ENCODE results near the gene GLT8D2.
"Not testable (repeated sequence)": the region's sequence is repeated elsewhere in the genome, so short reads cannot be mapped to it uniquely, and the experiment has no call there.

Gene GLT8D2

GRCh38 chr12:104054681-104055346 lies 4.8 kb upstream of the GLT8D2 start:
- no peak for DNase-seq (ENCODE audit: low read depth in 3 of 3, low spot score in 1 of 3)

DNA sequence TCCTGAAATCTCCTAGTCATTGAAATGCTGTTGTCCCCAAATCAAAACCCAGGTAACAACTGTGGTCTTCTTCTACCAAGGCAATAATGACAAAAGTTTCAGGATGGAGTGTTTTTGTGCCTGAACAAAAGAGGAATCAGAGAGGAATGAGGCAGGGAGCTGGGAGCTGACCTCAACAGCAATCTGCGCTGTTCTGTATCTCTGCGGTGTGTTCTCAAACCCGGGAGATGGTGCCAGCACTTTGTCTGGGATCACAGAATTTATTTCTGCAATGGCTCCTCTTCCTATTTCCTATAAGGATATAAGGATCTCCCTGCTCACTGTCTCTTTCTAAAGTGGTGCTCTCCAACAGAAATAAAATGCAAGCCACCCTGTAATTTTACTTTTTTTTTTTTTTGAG lies 449 bp upstream of the GLT8D2 start:
- no peak for DNase-seq (ENCODE audit: low read depth in 3 of 3, low spot score in 1 of 3)

- DNase-seq (ENCODE audit: low read depth in 3 of 3, low spot score in 1 of 3), result no peak
Measured at GRCh38 chr12:104049278-104049902, 597 bp downstream of the GLT8D2 start.

GRCh38 chr12:104048811-104049210 lies 1.2 kb downstream of the GLT8D2 start:
- no peak for DNase-seq (ENCODE audit: low read depth in 3 of 3, low spot score in 1 of 3)

DNA sequence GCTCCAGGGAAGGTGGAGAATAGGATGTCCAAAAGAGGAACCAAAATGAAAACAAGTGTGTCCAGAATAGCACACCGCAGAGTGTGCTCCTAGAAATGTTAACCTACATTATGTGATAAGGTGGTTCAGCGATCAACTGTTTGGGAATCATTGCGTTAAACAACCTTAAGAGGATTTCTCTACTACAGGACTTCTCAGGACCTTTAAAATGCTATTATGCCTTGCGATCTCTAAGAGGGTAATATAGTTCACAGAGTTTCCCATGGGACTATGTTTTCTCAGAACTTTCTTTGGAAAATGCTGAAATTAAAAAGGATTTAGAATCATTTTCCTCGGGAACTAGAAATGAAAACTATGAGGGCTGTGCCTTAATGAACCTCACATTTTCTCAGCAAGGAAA lies 1.8 kb downstream of the GLT8D2 start:
- DNase-seq (ENCODE audit: low read depth in 3 of 3, low spot score in 1 of 3), result no peak

- no peak for DNase-seq (ENCODE audit: low read depth in 3 of 3, low spot score in 1 of 3)
Measured at GRCh38 chr12:104046306-104046705, 3.7 kb downstream of the GLT8D2 start.

DNA sequence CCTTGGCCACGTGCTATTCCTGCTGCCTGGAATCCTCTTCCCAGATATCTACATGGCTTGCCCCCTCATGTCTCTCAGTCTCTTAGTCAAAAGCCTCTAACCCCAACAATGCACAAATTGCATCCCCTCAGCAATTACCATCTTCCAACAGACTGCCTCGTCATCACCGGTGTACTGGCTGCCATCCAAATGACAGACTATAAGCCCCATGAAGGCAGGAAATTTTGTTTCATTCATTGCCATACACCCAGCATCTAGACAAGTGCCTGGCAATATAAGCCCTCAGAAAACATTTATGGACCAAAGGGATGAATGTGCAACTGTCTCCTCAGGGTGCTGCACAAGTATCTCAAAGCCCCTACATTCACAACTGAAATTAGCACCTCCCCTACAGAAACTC lies 5.8 kb downstream of the GLT8D2 start:
- DNase-seq (ENCODE audit: low read depth in 3 of 3, low spot score in 1 of 3), result no peak

GRCh38 chr12:104042580-104042979 lies 7.4 kb downstream of the GLT8D2 start:
- no peak for DNase-seq (ENCODE audit: low read depth in 3 of 3, low spot score in 1 of 3)

DNA sequence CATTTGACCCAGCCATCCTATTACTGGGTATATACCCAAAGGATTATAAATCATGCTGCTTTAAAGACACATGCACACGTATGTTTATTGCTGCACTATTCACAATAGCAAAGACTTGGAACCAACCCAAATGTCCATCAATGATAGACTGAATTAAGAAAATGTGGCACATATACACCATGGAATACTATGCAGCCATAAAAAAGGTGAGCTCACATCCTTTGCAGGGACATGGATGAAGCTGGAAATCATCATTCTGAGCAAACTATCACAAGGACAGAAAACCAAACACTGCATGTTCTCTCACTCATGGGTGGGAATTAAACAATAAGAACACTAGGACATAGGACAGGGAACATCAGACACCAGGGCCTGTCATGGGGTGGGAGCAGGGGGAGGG lies 10.2 kb downstream of the GLT8D2 start:
- not testable (repeated sequence) for DNase-seq (ENCODE audit: low read depth in 3 of 3, low spot score in 1 of 3)

DNA sequence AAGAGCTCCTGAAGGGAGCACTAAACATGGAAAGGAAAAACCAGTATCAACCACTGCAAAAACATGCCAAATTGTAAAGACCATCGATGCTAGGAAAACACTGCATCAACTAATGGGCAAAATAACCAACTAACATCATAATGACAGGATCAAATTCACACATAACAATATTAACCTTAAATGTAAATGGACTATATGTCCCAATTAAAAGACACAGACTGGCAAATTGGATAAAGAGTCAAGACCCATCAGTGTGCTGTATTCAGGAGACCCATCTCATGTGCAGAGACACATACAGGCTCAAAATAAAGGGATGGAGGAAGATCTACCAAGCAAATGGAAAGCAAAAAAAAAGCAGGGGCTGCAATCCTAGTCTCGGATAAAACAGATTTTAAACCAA lies 13.8 kb downstream of the GLT8D2 start:
- DNase-seq (ENCODE audit: low read depth in 3 of 3, low spot score in 1 of 3), result not testable (repeated sequence)

DNA sequence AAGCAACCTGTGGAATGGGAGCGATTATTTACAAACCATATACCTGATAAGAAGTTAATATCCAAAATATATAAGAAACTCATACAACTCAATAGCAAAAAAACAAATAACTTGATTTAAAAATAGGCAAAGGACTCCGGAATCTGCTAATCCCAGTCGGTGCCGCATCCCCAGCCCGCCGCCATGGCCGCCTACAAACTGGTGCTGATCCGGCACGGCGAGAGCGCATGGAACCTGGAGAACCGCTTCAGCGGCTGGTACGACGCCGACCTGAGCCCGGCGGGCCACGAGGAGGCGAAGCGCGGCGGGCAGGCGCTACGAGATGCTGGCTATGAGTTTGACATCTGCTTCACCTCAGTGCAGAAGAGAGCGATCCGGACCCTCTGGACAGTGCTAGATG lies 19.4 kb downstream of the GLT8D2 start:
- DNase-seq (ENCODE audit: low read depth in 3 of 3, low spot score in 1 of 3), result not testable (repeated sequence)

GRCh38 chr12:104026841-104027599 lies 23.0 kb downstream of the GLT8D2 start:
- DNase-seq (ENCODE audit: low read depth in 3 of 3, low spot score in 1 of 3), result no peak

GRCh38 chr12:104025771-104026170 lies 24.2 kb downstream of the GLT8D2 start:
- no peak for DNase-seq (ENCODE audit: low read depth in 3 of 3, low spot score in 1 of 3)

DNA sequence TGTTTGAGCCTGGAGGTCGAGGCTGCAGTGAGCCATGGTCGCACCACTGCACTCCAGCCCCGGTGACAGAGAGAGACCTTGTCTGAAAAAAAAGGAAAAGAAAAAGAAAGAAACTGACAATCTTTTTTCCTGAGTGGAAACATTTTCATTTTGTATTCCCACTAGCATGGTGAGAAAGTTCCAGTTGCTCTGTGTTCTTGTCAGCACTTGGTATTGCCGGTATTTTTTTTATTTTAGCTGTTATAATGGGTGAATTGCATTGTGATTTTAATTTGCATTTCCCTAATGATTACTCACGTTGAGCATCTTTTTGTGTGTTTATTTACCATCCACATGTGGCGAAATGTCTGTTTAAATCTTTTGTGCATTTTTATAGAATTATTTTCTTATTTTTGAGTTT lies 25.6 kb downstream of the GLT8D2 start:
- DNase-seq (ENCODE audit: low read depth in 3 of 3, low spot score in 1 of 3), result no peak

GRCh38 chr12:104023710-104024109 lies 26.3 kb downstream of the GLT8D2 start:
- DNase-seq (ENCODE audit: low read depth in 3 of 3, low spot score in 1 of 3), result no peak

GRCh38 chr12:104022786-104023185 lies 27.2 kb downstream of the GLT8D2 start:
- DNase-seq (ENCODE audit: low read depth in 3 of 3, low spot score in 1 of 3), result no peak

DNA sequence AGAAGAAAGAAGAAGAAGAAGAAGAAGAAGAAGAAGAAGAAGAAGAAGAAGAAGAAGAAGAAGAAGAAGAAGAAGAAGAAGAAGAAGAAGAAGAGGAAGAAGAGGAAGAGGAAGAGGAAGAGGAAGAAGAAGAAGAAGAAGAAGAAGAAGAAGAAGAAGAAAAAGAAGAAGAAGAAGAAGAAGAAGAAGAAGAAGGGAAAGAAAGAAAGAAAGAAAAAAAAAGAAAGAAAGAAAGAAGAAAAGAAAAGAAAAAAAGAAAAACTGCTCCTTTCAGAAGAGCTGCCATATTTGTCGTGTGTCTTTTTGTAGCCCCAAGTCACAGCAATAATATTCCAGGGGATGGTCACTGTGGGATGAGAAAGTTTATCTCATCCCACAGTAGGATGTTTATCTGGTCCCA lies 28.1 kb downstream of the GLT8D2 start:
- DNase-seq (ENCODE audit: low read depth in 3 of 3, low spot score in 1 of 3), result not testable (repeated sequence)

DNA sequence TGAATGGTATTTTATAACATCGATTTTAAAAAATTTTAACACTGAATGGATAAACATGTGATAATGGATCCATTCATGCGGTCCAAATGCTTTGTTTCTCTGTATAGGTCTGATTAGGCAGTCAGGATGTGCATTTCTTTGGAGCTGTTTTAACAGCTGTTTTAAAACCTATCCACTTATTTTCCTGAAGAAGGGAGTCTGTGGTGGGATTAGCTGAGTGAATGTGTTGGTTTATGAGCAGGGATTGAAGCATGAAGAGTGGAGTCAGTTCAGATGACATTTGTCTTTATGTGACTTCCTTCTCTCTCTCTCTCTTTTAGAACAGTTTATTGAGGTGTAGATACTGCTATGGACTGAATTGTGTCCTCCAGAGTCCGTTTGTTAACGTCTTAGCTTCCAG lies 37.7 kb downstream of the GLT8D2 start:
- no peak for DNase-seq (ENCODE audit: low read depth in 3 of 3, low spot score in 1 of 3)

DNA sequence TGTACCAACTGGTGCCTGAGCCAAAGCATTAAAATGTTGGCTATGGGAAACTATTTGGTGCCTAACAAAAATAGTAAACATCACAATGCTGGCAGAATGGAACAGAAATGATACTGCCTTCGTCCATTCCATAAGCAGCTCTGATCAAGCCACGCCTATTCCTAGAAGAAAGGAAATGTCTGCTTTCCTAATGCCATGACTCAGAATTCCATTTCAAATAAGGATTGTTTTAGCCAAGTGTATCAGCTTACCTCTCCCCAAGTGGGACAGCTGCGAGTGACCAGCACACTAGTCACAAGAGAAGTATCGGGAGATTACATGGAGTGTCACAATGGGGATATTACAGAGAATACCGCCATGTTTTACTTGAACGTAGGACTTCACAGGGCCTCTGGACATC lies 38.7 kb downstream of the GLT8D2 start:
- DNase-seq (ENCODE audit: low read depth in 3 of 3, low spot score in 1 of 3), result no peak

- DNase-seq (ENCODE audit: low read depth in 3 of 3, low spot score in 1 of 3), result no peak
Measured at GRCh38 chr12:104010606-104011169, 39.3 kb downstream of the GLT8D2 start.

DNA sequence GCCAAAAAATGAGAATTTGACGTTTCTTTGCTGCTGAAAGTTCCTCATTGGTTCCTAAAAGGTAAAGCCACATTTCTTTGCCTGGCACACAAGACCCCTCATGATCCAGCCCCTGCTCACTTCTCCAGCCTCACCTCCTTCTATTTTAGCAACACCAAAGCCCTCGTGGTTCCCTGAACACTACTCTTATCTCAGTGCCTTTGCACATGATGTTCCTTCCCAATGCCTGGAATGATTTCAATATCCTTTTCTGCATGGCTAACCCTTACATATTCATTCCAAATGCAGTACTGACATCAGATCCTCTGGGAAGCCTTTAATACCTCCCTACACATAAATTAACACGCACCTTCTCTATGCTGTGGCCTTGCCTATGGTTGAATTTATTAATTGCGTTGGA lies 39.9 kb downstream of the GLT8D2 start:
- no peak for DNase-seq (ENCODE audit: low read depth in 3 of 3, low spot score in 1 of 3)

DNA sequence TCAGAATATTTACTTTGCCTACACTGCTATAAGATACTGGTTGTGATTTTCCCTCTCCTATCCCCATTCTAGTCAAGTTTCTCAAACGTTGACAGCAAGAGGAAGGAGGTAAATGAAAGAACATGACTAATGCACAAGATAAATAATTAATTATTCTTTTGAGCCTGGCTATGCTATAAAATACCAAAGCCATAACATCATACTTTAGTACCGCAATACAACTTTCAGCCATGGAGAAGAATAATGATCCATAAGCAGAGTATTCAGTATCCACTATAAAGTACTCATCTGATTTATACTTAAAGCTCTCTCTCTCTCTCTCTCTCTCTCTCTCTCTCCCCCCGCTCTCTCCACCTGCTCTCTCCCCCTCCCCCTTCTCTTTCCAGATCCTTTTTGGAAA lies 43.1 kb downstream of the GLT8D2 start:
- DNase-seq (ENCODE audit: low read depth in 3 of 3, low spot score in 1 of 3), result no peak
